Activated T-helper 2 cell treated with anti-CD3 and anti-CD28 coated beads, Interferon-gamma antibody, Interleukin-2, Interleukin-4, amounts not matched to agents 10 μg/mL and 5 μg/mL and 100 μg/mL, durations not matched to agents 14 hours and 24 hours and 36 hours (primary cell): ENCODE results near the gene ADI1. TPM values are rescaled to one million over a fixed set of nuclear protein-coding genes. Genes with fewer than 3 reads are reported as not detected.
"Not testable (repeated sequence)": the region's sequence is repeated elsewhere in the genome, so short reads cannot be mapped to it uniquely, and the experiment has no call there.

Experiments used
- DNase-seq: peaks from one replicate; pipeline ENCODE4 v3.0.0; 2021; ENCODE audit warnings: low spot score
- H3K27ac Mint-ChIP-seq: one replicate; pipeline ENCODE4 v1.8.0; 2021; ENCODE audit warnings: mixed read lengths
- H3K27me3 Mint-ChIP-seq: one replicate; pipeline ENCODE4 v1.8.0; 2021; ENCODE audit warnings: low read depth, mixed read lengths
- H3K36me3 Mint-ChIP-seq: one replicate; pipeline ENCODE4 v1.8.0; 2021; ENCODE audit warnings: low read depth, mixed read lengths
- H3K4me1 Mint-ChIP-seq: one replicate; pipeline ENCODE4 v1.8.0; 2021; ENCODE audit warnings: low read depth, mixed read lengths
- H3K4me3 Mint-ChIP-seq: one replicate; pipeline ENCODE4 v1.8.0; 2021; ENCODE audit warnings: low read depth, mild to moderate bottlenecking, moderate library complexity, mixed read lengths
- H3K9me3 Mint-ChIP-seq: one replicate; pipeline ENCODE4 v1.8.0; 2021; ENCODE audit warnings: mixed read lengths
- intact Hi-C: fragments of 100-400 bp; cut with micrococcal nuclease; formaldehyde crosslinking; loops from one replicate; pipeline ENCODE4 v1.15.1; 2023
- total RNA-seq: library from RNA; stranded (reverse); gene quantifications from 2 replicates; pipeline ENCODE4 v1.2.3, GENCODE V29; 2022

Gene ADI1
- total RNA-seq, 1 donor from 2014 or later = 39.8 TPM

- DNase-seq = no peak
- Mint-ChIP-seq H3K4me1 (no peaks in the 10 kb centered on the region), H3K9me3 (no peaks in the 10 kb centered on the region), H3K27me3 (no peaks in the 10 kb centered on the region), H3K27ac (no peak overlapping the region), H3K4me3 (no peak overlapping the region), H3K36me3 (peaks cover 50% of the 10 kb centered on the region)
- intact Hi-C loops = no loop called here
Observed at GRCh38 chr2:3500326-3500899, 18.9 kb downstream of the ADI1 start.

GRCh38 chr2:3498783-3499394, 20.4 kb downstream of the ADI1 start:
- Mint-ChIP-seq H3K27me3 (no peaks in the 10 kb centered on the region), H3K36me3 (peaks cover 37% of the 10 kb centered on the region), H3K27ac (no peak overlapping the region), H3K9me3 (no peaks in the 10 kb centered on the region), H3K4me3 (no peak overlapping the region), H3K4me1 (no peaks in the 10 kb centered on the region)
- DNase-seq = no peak
- intact Hi-C loops = no loop called here

- H3K27me3 Mint-ChIP-seq, DNase-seq, intact Hi-C loops, H3K4me3 Mint-ChIP-seq, H3K9me3 Mint-ChIP-seq, H3K4me1 Mint-ChIP-seq, H3K27ac Mint-ChIP-seq: not testable (repeated sequence)
- H3K36me3 Mint-ChIP-seq = peaks cover 23% of the 10 kb centered on the region
Observed at GRCh38 chr2:3496708-3497080, 22.6 kb downstream of the ADI1 start.

GRCh38 chr2:3494984-3495666, 24.2 kb downstream of the ADI1 start:
- intact Hi-C loops = no loop called here
- Mint-ChIP-seq H3K27me3 (no peaks in the 10 kb centered on the region), H3K4me1 (no peaks in the 10 kb centered on the region), H3K27ac (no peak overlapping the region), H3K9me3 (no peaks in the 10 kb centered on the region), H3K36me3 (peaks cover 17% of the 10 kb centered on the region), H3K4me3 (no peak overlapping the region)
- DNase-seq = no peak

- Mint-ChIP-seq H3K9me3 (no peaks in the 10 kb centered on the region), H3K4me1 (no peaks in the 10 kb centered on the region), H3K36me3 (peaks cover 7% of the 10 kb centered on the region), H3K27ac (no peak overlapping the region), H3K27me3 (no peaks in the 10 kb centered on the region), H3K4me3 (no peak overlapping the region)
- DNase-seq = no peak
- intact Hi-C loops = no loop called here
Observed at GRCh38 chr2:3493615-3494007, 25.7 kb downstream of the ADI1 start.

- Mint-ChIP-seq H3K4me1 (no peaks in the 10 kb centered on the region), H3K27me3 (no peaks in the 10 kb centered on the region), H3K9me3 (no peaks in the 10 kb centered on the region), H3K36me3 (peaks cover 3% of the 10 kb centered on the region), H3K4me3 (no peak overlapping the region), H3K27ac (no peak overlapping the region)
- intact Hi-C loops = no loop called here
- no peak for DNase-seq
Observed at GRCh38 chr2:3492951-3493614, 26.2 kb downstream of the ADI1 start.

GRCh38 chr2:3492475-3492787, 26.9 kb downstream of the ADI1 start:
- DNase-seq, H3K4me1 Mint-ChIP-seq, H3K27ac Mint-ChIP-seq, intact Hi-C loops, H3K9me3 Mint-ChIP-seq, H3K27me3 Mint-ChIP-seq, H3K4me3 Mint-ChIP-seq, H3K36me3 Mint-ChIP-seq: not testable (repeated sequence)

- intact Hi-C loops = no loop called here
- H3K4me3 Mint-ChIP-seq = no peak overlapping the region
- no peak for DNase-seq
Observed at GRCh38 chr2:3491716-3492474, 27.4 kb downstream of the ADI1 start.

GRCh38 chr2:3491306-3491705, 28.0 kb downstream of the ADI1 start:
- Mint-ChIP-seq H3K4me3 (no peak overlapping the region), H3K9me3 (no peaks in the 10 kb centered on the region), H3K27me3 (no peaks in the 10 kb centered on the region), H3K36me3 (peaks cover 3% of the 10 kb centered on the region), H3K27ac (no peak overlapping the region), H3K4me1 (no peaks in the 10 kb centered on the region)
- DNase-seq = no peak
- intact Hi-C loops = no loop called here

More at GRCh38 chr2:3491716-3492474, 27.4 kb downstream of the ADI1 start:
- Mint-ChIP-seq H3K4me1 (no peaks in the 10 kb centered on the region), H3K27ac (no peak overlapping the region), H3K27me3 (no peaks in the 10 kb centered on the region), H3K36me3 (peaks cover 3% of the 10 kb centered on the region), H3K9me3 (no peaks in the 10 kb centered on the region)

- Mint-ChIP-seq H3K4me1 (no peaks in the 10 kb centered on the region), H3K36me3 (no peaks in the 10 kb centered on the region), H3K27ac (no peak overlapping the region)
Observed at GRCh38 chr2:3490191-3491170, 28.9 kb downstream of the ADI1 start.

GRCh38 chr2:3489764-3490115, 29.6 kb downstream of the ADI1 start:
- Mint-ChIP-seq H3K4me1 (no peaks in the 10 kb centered on the region), H3K36me3 (no peaks in the 10 kb centered on the region), H3K4me3 (no peak overlapping the region), H3K9me3 (no peaks in the 10 kb centered on the region), H3K27me3 (no peaks in the 10 kb centered on the region), H3K27ac (no peak overlapping the region)
- DNase-seq = no peak
- intact Hi-C loops = no loop called here

More at GRCh38 chr2:3490191-3491170, 28.9 kb downstream of the ADI1 start:
- Mint-ChIP-seq H3K9me3 (no peaks in the 10 kb centered on the region), H3K27me3 (no peaks in the 10 kb centered on the region), H3K4me3 (no peak overlapping the region)
- no peak for DNase-seq
- intact Hi-C loops = no loop called here
